MM.1S (cell line): Measurements from ENCODE around the gene ZFYVE26.

Experiments used
- DNase-seq: peaks from one replicate; pipeline ENCODE4 v3.0.0-alpha.2; 2015
- H2AFZ ChIP-seq: fragments of 300-600 bp; sonication (generic); 2 replicates; pipeline ENCODE4 v1.6.0; 2016; ENCODE audit warnings: antibody characterized with exemption, low read length
- H3F3A ChIP-seq: fragments of 300-600 bp; sonication (generic); 2 replicates; pipeline ENCODE4 v1.6.1; 2016; ENCODE audit warnings: mild to moderate bottlenecking, antibody characterized with exemption, low read length, moderate library complexity, mixed read lengths; ENCODE audit not compliant: insufficient read depth
- H3K27ac ChIP-seq: fragments of 300-600 bp; sonication (generic); 2 replicates; pipeline ENCODE4 v1.5.1; 2016; ENCODE audit warnings: mild to moderate bottlenecking, low read length
- H3K27me3 ChIP-seq: fragments of 300-600 bp; sonication (generic); replicated peaks from 2 replicates; pipeline ENCODE4 v1.6.0; 2016; ENCODE audit warnings: low read length; ENCODE audit not compliant: insufficient read depth
- H3K36me3 ChIP-seq: fragments of 300-600 bp; sonication (generic); replicated peaks from 2 replicates; pipeline ENCODE4 v1.6.1; 2016; ENCODE audit warnings: mild to moderate bottlenecking, low read length, mixed read lengths; ENCODE audit not compliant: insufficient read depth
- H3K4me1 ChIP-seq: fragments of 300-600 bp; sonication (generic); 2 replicates; pipeline ENCODE4 v1.6.1; 2016; ENCODE audit warnings: low read length, mixed read lengths
- H3K4me2 ChIP-seq: fragments of 300-600 bp; sonication (generic); 2 replicates; pipeline ENCODE4 v1.6.0; 2016; ENCODE audit warnings: low read depth, low read length
- H3K4me3 ChIP-seq: fragments of 300-600 bp; sonication (generic); 2 replicates; pipeline ENCODE4 v1.5.1; 2016; ENCODE audit warnings: low read length, mixed read lengths
- H3K79me2 ChIP-seq: fragments of 300-600 bp; sonication (generic); 2 replicates; pipeline ENCODE4 v1.6.1; 2016; ENCODE audit warnings: mixed run types, low read length, mixed read lengths
- H3K9ac ChIP-seq: fragments of 300-600 bp; sonication (generic); 2 replicates; pipeline ENCODE4 v1.6.1; 2016; ENCODE audit warnings: low read length, mixed read lengths
- H3K9me2 ChIP-seq: fragments of 300-600 bp; sonication (generic); replicated peaks from 2 replicates; pipeline ENCODE4 v1.6.1; 2016; ENCODE audit warnings: mild to moderate bottlenecking, low read length, mixed read lengths; ENCODE audit not compliant: insufficient read depth
- H3K9me3 ChIP-seq: fragments of 300-600 bp; sonication (generic); replicated peaks from 2 replicates; pipeline ENCODE4 v1.6.1; 2016; ENCODE audit warnings: mild to moderate bottlenecking, low read length, mixed read lengths; ENCODE audit not compliant: insufficient read depth
- H4K20me1 ChIP-seq: fragments of 300-600 bp; sonication (generic); 2 replicates; pipeline ENCODE4 v1.6.1; 2016; ENCODE audit warnings: mild to moderate bottlenecking, low read length, moderate library complexity, mixed read lengths; ENCODE audit not compliant: insufficient read depth
- EZH2 ChIP-seq: fragments of 300-600 bp; sonication (generic); optimal IDR thresholded peaks from 2 replicates; pipeline ENCODE3; 2017; ENCODE audit warnings: low read depth, mild to moderate bottlenecking, antibody characterized with exemption, low read length, mixed read lengths
- EZH2phosphoT487 ChIP-seq: fragments of 300-600 bp; sonication (generic); IDR thresholded peaks from 2 replicates; pipeline ENCODE4 v1.6.1; 2018; ENCODE audit warnings: antibody characterized with exemption, low read length
- TF ChIP-seq, protein P1 (sequence below): fragments of 300-600 bp; sonication (generic); IDR thresholded peaks from 2 replicates; pipeline ENCODE4 v1.5.1; 2016; ENCODE audit warnings: antibody characterized with exemption, low read length, mixed read lengths

The ZFYVE26 gene

DNA sequence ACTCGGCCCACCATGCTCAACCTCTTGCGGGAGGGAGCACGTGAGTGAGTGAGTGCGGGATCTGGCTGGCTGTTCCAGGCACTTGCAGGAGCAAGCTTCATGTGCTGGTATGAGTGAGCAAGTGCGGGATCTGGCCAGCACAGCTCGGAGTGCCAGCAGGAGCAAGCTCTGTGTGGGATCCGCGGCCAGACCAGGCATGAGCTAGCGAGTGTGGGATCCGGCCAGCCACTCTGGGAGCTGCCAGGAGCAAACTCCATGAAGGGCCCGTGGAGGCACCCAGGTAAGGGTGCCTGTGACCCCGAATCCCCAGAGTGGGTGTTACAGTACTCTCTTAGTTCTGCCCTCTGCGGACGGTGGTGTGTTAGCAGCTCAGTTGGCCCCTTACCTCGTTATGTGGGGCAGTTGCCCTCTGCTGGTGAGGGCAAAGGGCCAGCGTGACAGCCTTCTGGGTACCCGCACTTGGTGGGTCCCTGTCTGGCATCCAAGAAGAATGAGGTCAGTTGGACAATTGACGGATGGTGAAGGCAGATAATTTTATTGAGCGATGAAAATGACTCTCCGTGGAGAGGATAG, 41.5 kb upstream of the ZFYVE26 start:
- no peaks in the 10 kb centered on the region for H3K36me3 ChIP-seq
- no peak for TF ChIP-seq EZH2
- TF ChIP-seq EZH2phosphoT487 = no peak
- TF ChIP-seq, protein P1, sequence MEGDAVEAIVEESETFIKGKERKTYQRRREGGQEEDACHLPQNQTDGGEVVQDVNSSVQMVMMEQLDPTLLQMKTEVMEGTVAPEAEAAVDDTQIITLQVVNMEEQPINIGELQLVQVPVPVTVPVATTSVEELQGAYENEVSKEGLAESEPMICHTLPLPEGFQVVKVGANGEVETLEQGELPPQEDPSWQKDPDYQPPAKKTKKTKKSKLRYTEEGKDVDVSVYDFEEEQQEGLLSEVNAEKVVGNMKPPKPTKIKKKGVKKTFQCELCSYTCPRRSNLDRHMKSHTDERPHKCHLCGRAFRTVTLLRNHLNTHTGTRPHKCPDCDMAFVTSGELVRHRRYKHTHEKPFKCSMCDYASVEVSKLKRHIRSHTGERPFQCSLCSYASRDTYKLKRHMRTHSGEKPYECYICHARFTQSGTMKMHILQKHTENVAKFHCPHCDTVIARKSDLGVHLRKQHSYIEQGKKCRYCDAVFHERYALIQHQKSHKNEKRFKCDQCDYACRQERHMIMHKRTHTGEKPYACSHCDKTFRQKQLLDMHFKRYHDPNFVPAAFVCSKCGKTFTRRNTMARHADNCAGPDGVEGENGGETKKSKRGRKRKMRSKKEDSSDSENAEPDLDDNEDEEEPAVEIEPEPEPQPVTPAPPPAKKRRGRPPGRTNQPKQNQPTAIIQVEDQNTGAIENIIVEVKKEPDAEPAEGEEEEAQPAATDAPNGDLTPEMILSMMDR = no peak

DNA sequence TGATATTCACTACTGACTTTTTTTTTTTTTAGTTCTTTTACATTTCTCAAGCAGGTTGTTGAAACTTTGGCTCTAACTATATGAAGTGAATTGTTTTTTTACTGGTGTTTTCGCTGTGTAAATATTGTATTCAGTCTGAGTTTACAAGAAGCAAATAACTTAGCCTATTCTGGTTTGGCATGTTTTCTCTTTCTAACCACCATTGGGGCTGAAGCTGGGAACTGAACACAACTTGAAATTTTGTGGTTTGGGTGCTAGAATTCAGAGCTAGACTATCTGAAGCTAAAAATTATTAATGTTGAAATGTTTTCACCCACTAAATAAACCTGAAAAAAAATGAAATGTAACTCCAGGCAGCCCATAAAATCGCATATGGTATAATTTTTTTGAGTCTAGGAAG, 40.4 kb upstream of the ZFYVE26 start:
- H3K9me3 ChIP-seq = no peaks in the 10 kb centered on the region
- no peak overlapping the region for H3K4me2 ChIP-seq
- no peaks in the 10 kb centered on the region for H3K27me3 ChIP-seq
- H3K79me2 ChIP-seq = no peaks in the 10 kb centered on the region
- no peaks in the 10 kb centered on the region for H3F3A ChIP-seq
- H3K9ac ChIP-seq = no peak overlapping the region
- no peak for DNase-seq
- no peak overlapping the region for H3K4me3 ChIP-seq
- no peaks in the 10 kb centered on the region for H3K4me1 ChIP-seq
- H3K9me2 ChIP-seq = no peaks in the 10 kb centered on the region
- H4K20me1 ChIP-seq = no peaks in the 10 kb centered on the region
- no peak for TF ChIP-seq EZH2
- TF ChIP-seq EZH2phosphoT487 = no peak
- TF ChIP-seq, protein P1 = no peak
- no peaks in the 10 kb centered on the region for H3K36me3 ChIP-seq
- H2AFZ ChIP-seq = no peak overlapping the region
- no peak overlapping the region for H3K27ac ChIP-seq

More for the DNA sequence above, 41.5 kb upstream of the ZFYVE26 start:
- Histone ChIP-seq H3K27me3 (no peaks in the 10 kb centered on the region), H3K9me2 (no peaks in the 10 kb centered on the region), H2AFZ (no peak overlapping the region), H3F3A (no peaks in the 10 kb centered on the region), H3K4me1 (no peaks in the 10 kb centered on the region), H3K4me2 (no peak overlapping the region), H4K20me1 (no peaks in the 10 kb centered on the region), H3K9ac (no peak overlapping the region), H3K9me3 (no peaks in the 10 kb centered on the region), H3K27ac (no peak overlapping the region), H3K79me2 (no peaks in the 10 kb centered on the region), H3K4me3 (no peak overlapping the region)
- no peak for DNase-seq

DNA sequence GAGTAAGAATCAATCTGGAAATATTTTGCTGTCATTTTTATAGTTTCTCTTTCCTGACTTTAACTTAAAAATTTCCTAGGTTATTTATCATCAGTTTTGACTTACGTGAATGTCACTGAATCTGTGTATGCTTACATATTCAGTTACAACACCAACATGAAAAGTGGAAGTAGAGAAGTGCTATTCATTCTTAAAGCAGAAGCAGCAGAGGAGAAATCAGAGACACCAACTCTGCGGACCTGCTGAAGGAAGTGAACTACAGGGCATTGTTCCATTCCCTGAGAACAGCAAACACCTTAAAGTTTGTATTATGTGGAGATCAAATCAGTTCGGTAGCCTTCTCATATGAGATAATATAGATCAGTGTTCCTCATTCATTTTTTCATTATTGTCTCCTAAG, 37.3 kb upstream of the ZFYVE26 start:
- no peak overlapping the region for H3K27ac ChIP-seq
- H3K9ac ChIP-seq = no peak overlapping the region
- DNase-seq = no peak
- H3K79me2 ChIP-seq = no peaks in the 10 kb centered on the region
- no peaks in the 10 kb centered on the region for H3K27me3 ChIP-seq
- TF ChIP-seq, protein P1 = no peak
- TF ChIP-seq EZH2phosphoT487 (no peak), EZH2 (no peak)
- H2AFZ ChIP-seq = no peak overlapping the region
- H3K4me2 ChIP-seq = no peak overlapping the region
- H3K4me1 ChIP-seq = no peaks in the 10 kb centered on the region
- no peaks in the 10 kb centered on the region for H3K36me3 ChIP-seq
- no peaks in the 10 kb centered on the region for H3F3A ChIP-seq
- H3K9me3 ChIP-seq = no peaks in the 10 kb centered on the region
- H3K4me3 ChIP-seq = no peak overlapping the region
- H4K20me1 ChIP-seq = no peaks in the 10 kb centered on the region
- H3K9me2 ChIP-seq = no peaks in the 10 kb centered on the region
